ENCODE measurements around the gene WFIKKN1.

WFIKKN1 gene, protein sequence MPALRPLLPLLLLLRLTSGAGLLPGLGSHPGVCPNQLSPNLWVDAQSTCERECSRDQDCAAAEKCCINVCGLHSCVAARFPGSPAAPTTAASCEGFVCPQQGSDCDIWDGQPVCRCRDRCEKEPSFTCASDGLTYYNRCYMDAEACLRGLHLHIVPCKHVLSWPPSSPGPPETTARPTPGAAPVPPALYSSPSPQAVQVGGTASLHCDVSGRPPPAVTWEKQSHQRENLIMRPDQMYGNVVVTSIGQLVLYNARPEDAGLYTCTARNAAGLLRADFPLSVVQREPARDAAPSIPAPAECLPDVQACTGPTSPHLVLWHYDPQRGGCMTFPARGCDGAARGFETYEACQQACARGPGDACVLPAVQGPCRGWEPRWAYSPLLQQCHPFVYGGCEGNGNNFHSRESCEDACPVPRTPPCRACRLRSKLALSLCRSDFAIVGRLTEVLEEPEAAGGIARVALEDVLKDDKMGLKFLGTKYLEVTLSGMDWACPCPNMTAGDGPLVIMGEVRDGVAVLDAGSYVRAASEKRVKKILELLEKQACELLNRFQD

GRCh38 chr16:630815-631405 is at the start of gene WFIKKN1:
Gene WFIKKN1, plus strand, starts transcription at chr16:630985. Its CDS starts 269 bp downstream, at chr16:631254.
- DNase-seq: no peak

GRCh38 chr16:582218-582613 is 48.6 kb upstream of the WFIKKN1 start:
- DNase-seq: no peak

GRCh38 chr16:582614-583331 is 48.0 kb upstream of the WFIKKN1 start:
- DNase-seq: no peak

DNA sequence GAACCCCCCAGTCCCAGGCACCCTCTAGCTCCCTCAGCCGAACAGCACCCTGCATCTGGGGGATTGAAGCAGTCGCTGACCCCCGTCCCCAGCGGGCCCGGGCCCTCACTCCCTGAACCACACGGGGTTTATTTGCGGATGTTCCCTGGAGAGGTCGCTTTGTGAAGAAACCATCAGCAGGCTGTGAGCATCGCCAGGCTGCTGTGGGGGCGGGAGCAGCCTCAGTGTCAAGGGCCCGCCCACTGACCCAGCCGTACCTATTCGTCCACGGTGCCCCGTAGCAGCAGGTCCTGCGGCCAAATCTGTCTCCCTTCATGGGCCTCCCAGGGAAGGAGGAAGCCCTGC is 47.3 kb upstream of the WFIKKN1 start:
- no peak for DNase-seq

DNA sequence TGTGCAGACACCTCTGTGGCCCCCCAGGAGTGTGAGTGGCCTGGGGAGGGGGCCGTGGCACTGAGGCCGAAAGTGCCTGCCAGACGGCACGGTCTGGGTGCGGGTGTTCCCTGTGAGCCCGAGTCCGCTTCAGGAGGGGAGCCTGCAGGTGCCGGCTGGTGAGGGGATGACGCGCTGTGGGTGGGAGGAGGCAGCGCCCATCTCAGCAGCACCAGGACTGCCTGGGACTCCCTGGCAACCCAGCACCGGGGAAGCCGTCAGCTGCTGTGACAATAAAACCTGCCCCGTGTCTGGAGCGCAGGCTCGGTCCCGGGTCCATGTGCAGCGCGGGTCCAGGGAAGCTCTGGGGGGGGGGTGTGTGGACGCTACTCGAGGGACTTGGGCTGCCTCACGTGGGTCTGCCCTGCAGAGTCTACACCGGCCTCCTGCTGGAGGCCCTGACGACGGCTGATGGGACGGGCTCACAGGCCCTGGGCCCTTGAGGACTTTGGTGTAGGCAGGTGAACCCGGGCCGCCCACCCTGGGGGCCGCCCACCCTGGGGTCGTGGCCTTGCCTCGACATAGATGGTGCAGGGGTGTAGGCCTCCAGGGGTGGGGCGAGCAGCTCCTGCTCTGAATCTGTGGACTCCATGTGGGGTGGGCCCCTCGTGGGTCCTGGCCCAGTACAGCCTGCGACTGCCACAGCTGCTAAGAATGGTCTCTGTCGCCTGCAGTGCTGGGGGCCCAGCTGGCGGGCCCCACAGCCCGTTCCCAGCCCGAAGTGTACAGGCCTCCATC is 46.8 kb upstream of the WFIKKN1 start:
- no peak for DNase-seq

GRCh38 chr16:585351-585750 is 45.4 kb upstream of the WFIKKN1 start:
- DNase-seq: no peak

GRCh38 chr16:586047-586644 is 44.6 kb upstream of the WFIKKN1 start:
- DNase-seq: no peak

- DNase-seq: no peak
Measured at GRCh38 chr16:586645-587590, 43.9 kb upstream of the WFIKKN1 start.

- no peak for DNase-seq
Measured at GRCh38 chr16:588639-588888, 42.2 kb upstream of the WFIKKN1 start.

DNA sequence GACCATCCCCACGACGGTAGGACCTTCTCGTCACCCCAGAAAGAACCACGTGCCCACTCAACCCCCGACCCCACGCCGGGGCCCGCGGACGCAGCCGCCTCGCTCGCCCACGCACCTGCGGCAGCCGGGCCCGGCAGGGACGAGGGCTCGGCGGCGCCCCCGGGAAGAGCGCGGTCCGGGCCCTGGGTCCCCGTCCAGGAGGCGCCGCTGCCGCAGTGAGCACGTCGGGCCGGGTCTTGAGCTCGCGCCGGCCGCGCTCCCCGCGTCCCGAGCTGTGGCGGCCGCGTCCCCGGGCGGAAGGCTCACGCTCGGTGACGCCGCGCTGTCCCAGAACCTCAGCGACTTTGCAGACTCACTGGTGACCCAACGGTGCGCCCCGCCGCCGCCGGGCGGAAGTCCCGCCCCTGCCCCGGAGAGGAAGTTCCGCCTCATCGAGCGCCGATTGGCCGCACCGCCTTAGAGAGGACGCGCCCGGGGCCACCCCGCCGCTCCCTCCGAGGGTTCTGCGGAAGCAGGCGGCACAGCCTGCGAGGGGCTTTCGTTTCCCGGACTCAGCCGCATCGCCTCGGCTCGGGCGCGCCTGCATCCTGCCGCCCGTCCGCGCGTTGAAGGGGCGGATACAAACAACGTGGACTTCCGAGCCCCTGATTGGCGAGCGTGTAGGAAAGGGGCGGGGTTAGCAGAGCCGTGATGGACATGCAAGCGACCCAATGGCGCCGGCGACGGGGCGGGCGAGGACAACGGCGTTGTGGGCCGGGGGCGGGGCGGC is 41.7 kb upstream of the WFIKKN1 start:
- DNase-seq: peak; percentile 99

DNA sequence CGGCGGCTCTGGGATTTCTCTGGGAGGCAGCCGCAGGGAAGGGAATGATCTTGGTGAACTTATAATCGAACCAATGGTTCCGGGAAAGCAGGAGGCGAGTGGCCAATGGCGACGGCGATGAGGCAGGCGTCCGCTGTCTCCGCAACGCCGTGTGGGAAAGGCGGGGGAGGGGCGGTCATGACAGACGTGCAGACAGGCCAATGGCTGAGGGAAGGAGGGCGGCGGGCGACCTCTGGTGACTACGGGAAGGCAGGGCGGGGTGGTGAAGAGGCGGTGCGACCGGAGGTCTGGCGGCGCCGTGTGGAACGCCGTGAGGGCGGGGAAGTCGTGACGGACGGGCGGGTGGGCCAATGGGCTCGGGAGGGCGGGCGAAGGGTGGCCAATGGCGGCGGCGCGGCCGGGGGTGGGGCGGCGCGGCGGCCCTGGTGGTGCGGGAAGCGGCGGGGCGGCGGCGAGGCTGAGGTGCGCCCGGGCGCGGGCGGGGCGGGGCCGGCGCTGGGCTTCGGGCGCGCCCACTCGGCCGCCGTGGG is 41.1 kb upstream of the WFIKKN1 start, which contains the start of gene RAB40C:
TSS of gene RAB40C (plus strand) at position 409 of the 530 bp plus-strand sequence. CDS start 226 bp downstream, outside the sequence.
- peak; percentile 99 for DNase-seq

DNA sequence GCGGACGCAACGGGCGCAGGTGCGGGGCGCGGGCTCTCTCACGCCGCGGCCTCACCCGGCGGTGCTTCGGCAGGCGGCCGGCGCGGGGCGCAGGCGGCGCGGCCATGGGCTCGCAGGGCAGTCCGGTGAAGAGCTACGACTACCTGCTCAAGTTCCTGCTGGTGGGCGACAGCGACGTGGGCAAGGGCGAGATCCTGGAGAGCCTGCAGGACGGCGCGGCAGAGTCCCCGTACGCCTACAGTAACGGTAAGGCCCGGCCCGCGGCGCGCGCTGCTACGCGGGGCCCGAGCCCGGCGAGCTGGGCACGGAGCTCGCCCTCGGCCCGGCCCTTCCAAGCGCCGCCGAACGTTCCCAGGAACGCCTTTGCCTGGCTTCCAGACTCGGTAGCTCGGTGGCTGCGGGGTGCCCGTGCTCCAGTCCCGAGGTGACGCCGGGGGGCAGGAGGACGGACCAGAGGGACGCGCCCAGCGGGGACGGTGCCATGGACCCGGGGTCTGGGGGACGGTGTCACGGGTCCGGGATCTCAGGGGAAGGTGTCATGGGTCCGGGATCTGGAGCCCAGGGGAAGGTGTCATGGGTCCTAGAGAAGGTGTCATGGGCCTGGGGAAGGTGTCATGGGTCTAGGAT is 40.5 kb upstream of the WFIKKN1 start:
- DNase-seq: no peak

- no peak for DNase-seq
Measured at GRCh38 chr16:590815-591200, 40.0 kb upstream of the WFIKKN1 start.

DNA sequence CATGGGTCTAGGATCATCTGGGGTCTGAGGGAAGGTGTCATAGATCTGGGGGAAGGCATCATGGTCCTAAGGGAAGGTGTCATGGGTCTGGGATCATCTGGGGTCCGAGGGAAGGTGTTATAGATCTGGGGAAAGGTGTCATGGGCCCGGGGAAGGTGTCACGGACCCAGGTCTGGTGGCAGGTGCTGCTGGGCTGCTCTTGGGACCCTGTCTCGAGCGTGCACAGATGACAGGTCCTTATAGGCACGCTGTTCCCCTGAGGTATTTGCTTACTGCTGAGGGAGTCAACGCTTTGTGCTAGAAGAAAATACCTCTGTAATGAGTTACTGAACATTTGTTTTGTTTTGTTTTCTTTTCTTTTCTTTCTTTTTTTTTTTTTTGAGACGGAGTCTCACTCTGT is 39.6 kb upstream of the WFIKKN1 start:
- no peak for DNase-seq

- no peak for DNase-seq
Measured at GRCh38 chr16:591892-592517, 38.8 kb upstream of the WFIKKN1 start.

- DNase-seq: peak; percentile 32
Measured at GRCh38 chr16:592518-593306, 38.1 kb upstream of the WFIKKN1 start.

DNA sequence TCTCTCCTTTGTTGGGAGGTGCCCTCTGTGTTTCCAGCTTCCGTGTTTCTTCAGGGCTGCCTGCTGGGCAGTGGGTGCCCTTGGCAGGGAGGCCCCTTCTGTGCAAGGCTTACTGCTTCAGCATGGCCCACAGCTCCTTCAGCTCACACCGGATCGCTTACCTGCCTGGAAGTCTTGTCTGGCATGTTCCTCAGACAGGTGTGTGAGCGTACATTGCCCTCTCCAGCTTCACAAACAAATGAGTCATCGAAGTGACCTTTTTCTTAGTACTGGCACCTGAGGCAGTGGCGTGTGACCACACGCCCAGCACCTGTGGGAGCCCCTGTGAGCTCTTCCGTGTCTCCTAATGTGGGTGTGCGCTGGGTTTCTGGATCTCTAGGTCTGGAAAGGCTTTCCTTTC is 37.4 kb upstream of the WFIKKN1 start:
- DNase-seq: no peak

GRCh38 chr16:593807-594206 is 37.0 kb upstream of the WFIKKN1 start:
- DNase-seq: no peak

DNA sequence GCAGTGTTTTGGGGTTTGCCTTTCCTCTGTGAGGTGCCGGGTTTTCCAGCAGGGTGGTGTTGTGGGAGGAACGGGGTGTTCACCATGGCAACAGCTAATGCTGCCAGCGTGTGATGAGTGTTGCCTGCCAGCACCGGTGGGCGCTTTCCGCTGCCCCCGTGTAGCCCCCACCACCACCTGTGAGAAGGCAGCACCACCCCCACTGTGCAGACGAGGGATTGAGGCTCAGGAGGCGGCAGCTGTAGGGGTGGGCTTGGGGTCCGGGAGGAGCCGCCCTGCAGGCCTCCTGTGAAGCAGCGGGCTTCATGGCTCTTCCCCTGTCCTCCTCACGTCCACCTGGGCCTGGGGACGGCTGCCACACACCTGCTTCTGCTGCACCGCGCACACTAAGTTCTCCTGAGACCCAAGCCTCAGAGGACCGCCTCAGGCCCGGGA is 35.7 kb upstream of the WFIKKN1 start:
- DNase-seq: no peak

Data from activated CD4-positive, CD25-positive, alpha-beta regulatory T cell treated with anti-CD3 and anti-CD28 coated beads, Interleukin-2, amount 50 U/mL, for 72 hours (primary cell).